NCI-H2171 treated with DMSO at 0.1 percent for 48 hours (cell line): ENCODE results near the gene DHDH.

Experiments used
- DNase-seq: peaks from one replicate; lab custom pipeline; 2025; lab: John Stamatoyannopoulos, UW

DHDH gene

GRCh38 chr19:48966541-48967345 is 33.2 kb downstream of the DHDH start:
- DNase-seq = peak; percentile 30

- no peak for DNase-seq
Measured at GRCh38 chr19:48967346-48968178, 34.1 kb downstream of the DHDH start.

- DNase-seq = peak; percentile 9
Measured at GRCh38 chr19:48968179-48968661, 34.7 kb downstream of the DHDH start.

- DNase-seq = no peak
Measured at GRCh38 chr19:48968813-48969218, 35.3 kb downstream of the DHDH start.

GRCh38 chr19:48969276-48970138 is 36.0 kb downstream of the DHDH start:
- DNase-seq = peak; percentile 16

- no peak for DNase-seq
Measured at GRCh38 chr19:48970139-48970766, 36.8 kb downstream of the DHDH start.

- peak; percentile 64 for DNase-seq
Measured at GRCh38 chr19:48970923-48971395, 37.5 kb downstream of the DHDH start.

- DNase-seq = peak; percentile 60
Measured at GRCh38 chr19:48975947-48976847, 42.7 kb downstream of the DHDH start.

- DNase-seq = no peak
Measured at GRCh38 chr19:48977061-48977460, 43.6 kb downstream of the DHDH start.

- DNase-seq = no peak
Measured at GRCh38 chr19:48982280-48982679, 48.8 kb downstream of the DHDH start.

GRCh38 chr19:48985711-48986110 is 52.2 kb downstream of the DHDH start:
- no peak for DNase-seq

- DNase-seq = no peak
Measured at GRCh38 chr19:48986211-48986610, 52.7 kb downstream of the DHDH start.

GRCh38 chr19:48987323-48987722 is 53.8 kb downstream of the DHDH start:
- no peak for DNase-seq

GRCh38 chr19:48988286-48988685 is 54.8 kb downstream of the DHDH start:
- DNase-seq = no peak

- DNase-seq = no peak
Measured at GRCh38 chr19:48988860-48989259, 55.4 kb downstream of the DHDH start.

- no peak for DNase-seq
Measured at GRCh38 chr19:48989701-48990291, 56.3 kb downstream of the DHDH start.

- no peak for DNase-seq
Measured at GRCh38 chr19:48990400-48990799, 56.9 kb downstream of the DHDH start.

GRCh38 chr19:48991011-48991609 is 57.6 kb downstream of the DHDH start:
- DNase-seq = no peak

GRCh38 chr19:48991873-48992580 is 58.5 kb downstream of the DHDH start:
- no peak for DNase-seq
